ENCODE data around the gene RTKN2. TPM values are rescaled to one million over a fixed set of nuclear protein-coding genes. Genes with fewer than 3 reads are reported as not detected.

The RTKN2 gene
- total and polyA plus RNA-seq, 2 donors (not counting 1 experiment from before 2014, with no cell fraction given) = 0.07 to 0.22 TPM

DNA sequence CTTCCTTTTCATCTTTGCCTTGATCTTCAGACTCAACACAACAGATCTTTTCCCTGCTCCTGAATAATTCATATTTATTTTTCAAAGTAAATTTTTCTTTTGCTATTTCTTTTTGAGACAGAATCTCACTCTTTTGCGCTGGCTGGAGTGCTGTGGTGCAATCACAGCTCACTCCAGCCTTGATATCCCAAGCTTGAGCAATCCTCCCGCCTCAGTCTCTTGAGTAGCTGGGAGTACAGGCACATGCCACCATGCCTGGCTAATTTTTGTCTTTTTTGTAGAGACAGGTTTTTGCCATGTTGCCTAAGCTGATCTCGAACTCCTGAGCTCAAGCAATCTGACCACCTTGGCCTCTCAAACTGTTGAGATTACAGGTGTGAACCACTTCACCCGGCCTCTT lies 9.2 kb downstream of the RTKN2 start:
- ATAC-seq (ENCODE audit: low read depth) = no peak
- Histone ChIP-seq H3K79me2 (ENCODE audit: control insufficient read depth, insufficient read depth, low read length) (no peaks in the 10 kb centered on the region), H3K4me2 (replicated peaks; ENCODE audit: low read depth, low read length, poor library complexity, severe bottlenecking) (no peak overlapping the region), H3K27ac (ENCODE audit: low read length in 2 of 2) (no peak overlapping the region), H3K9me3 (ENCODE audit: control extremely low read depth in 1 of 3, control insufficient read depth in 2 of 3, insufficient read depth in 1 of 3, low read length in 2 of 3) (no peaks in the 10 kb centered on the region), H2AFZ (ENCODE audit: insufficient read depth, low read depth, low read length, poor library complexity, severe bottlenecking) (no peak overlapping the region), H3K9ac (ENCODE audit: low read length) (no peak overlapping the region), H3K27me3 (replicated peaks in 1 of 4; ENCODE audit: control extremely low read depth in 1 of 4, control insufficient read depth in 3 of 4, insufficient read depth in 4 of 4, low read length in 3 of 4) (no peaks in the 10 kb centered on the region), H3K4me1 (ENCODE audit: control insufficient read depth in 2 of 2, insufficient read depth in 2 of 2, low read length in 2 of 2) (no peaks in the 10 kb centered on the region), H3K4me3 (ENCODE audit: control extremely low read depth in 1 of 5, extremely low read depth in 1 of 5, insufficient read depth in 1 of 5, low read depth in 2 of 5, low read length in 4 of 5) (no peak overlapping the region), H4K20me1 (ENCODE audit: control insufficient read depth, insufficient read depth, low read length, poor library complexity, severe bottlenecking) (no peaks in the 10 kb centered on the region), H3K36me3 (replicated peaks in 1 of 2; ENCODE audit: control extremely low read depth in 1 of 2, control insufficient read depth in 1 of 2, extremely low read depth in 1 of 2, insufficient read depth in 2 of 2, low read length in 1 of 2) (no peaks in the 10 kb centered on the region)
- WGBS (ENCODE audit: insufficient coverage) = 63% methylated on average over 3 of the region's 4 CpGs
- CTCF ChIA-PET = no interaction called here
- no peak overlapping the region for H3K4me3 Mint-ChIP-seq
- no peaks in the 10 kb centered on the region for H3K4me1 Mint-ChIP-seq
- no peak overlapping the region for H3K27ac Mint-ChIP-seq
- H3K9me3 Mint-ChIP-seq (ENCODE audit: insufficient read depth) = no peaks in the 10 kb centered on the region
- intact Hi-C loops (cut with micrococcal nuclease) = no loop called here
- H3K27me3 Mint-ChIP-seq = no peaks in the 10 kb centered on the region
- POLR2A ChIA-PET = no interaction called here
- TF ChIP-seq EZH2 (IDR thresholded peaks at IDR 0.05; ENCODE audit: borderline replicate concordance, insufficient read depth, low read depth, low read length, poor library complexity, severe bottlenecking) = no peak
- TF ChIP-seq, protein P1, sequence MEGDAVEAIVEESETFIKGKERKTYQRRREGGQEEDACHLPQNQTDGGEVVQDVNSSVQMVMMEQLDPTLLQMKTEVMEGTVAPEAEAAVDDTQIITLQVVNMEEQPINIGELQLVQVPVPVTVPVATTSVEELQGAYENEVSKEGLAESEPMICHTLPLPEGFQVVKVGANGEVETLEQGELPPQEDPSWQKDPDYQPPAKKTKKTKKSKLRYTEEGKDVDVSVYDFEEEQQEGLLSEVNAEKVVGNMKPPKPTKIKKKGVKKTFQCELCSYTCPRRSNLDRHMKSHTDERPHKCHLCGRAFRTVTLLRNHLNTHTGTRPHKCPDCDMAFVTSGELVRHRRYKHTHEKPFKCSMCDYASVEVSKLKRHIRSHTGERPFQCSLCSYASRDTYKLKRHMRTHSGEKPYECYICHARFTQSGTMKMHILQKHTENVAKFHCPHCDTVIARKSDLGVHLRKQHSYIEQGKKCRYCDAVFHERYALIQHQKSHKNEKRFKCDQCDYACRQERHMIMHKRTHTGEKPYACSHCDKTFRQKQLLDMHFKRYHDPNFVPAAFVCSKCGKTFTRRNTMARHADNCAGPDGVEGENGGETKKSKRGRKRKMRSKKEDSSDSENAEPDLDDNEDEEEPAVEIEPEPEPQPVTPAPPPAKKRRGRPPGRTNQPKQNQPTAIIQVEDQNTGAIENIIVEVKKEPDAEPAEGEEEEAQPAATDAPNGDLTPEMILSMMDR (IDR thresholded peaks at IDR 0.05) = no peak
- DNase-seq = no peak

DNA sequence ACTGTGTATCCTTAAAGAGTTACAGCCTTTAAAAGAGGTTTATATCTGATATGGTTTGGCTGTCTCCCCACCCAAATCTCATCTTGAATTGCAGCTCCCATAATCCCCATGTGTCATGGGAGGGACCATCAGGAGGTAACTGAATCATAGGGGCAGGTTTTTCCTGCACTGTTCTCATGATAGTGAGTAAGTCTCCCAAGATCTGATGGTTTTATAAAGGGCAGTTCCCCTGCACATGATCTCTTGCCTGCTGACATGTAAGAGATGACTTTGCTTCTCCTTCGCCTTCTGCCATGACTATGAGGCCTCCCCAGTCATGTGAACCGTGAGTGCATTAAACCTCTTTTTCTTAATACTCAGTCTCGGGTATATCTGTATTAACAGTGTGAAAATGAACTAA lies 9.7 kb downstream of the RTKN2 start:
- intact Hi-C loops (cut with micrococcal nuclease) = no loop called here
- Histone ChIP-seq H3K27me3 (replicated peaks in 1 of 4; ENCODE audit: control extremely low read depth in 1 of 4, control insufficient read depth in 3 of 4, insufficient read depth in 4 of 4, low read length in 3 of 4) (no peaks in the 10 kb centered on the region), H3K36me3 (replicated peaks in 1 of 2; ENCODE audit: control extremely low read depth in 1 of 2, control insufficient read depth in 1 of 2, extremely low read depth in 1 of 2, insufficient read depth in 2 of 2, low read length in 1 of 2) (no peaks in the 10 kb centered on the region), H2AFZ (ENCODE audit: insufficient read depth, low read depth, low read length, poor library complexity, severe bottlenecking) (no peak overlapping the region), H3K79me2 (ENCODE audit: control insufficient read depth, insufficient read depth, low read length) (no peaks in the 10 kb centered on the region), H4K20me1 (ENCODE audit: control insufficient read depth, insufficient read depth, low read length, poor library complexity, severe bottlenecking) (no peaks in the 10 kb centered on the region), H3K4me3 (ENCODE audit: control extremely low read depth in 1 of 5, extremely low read depth in 1 of 5, insufficient read depth in 1 of 5, low read depth in 2 of 5, low read length in 4 of 5) (no peak overlapping the region), H3K27ac (ENCODE audit: low read length in 2 of 2) (no peak overlapping the region), H3K9me3 (ENCODE audit: control extremely low read depth in 1 of 3, control insufficient read depth in 2 of 3, insufficient read depth in 1 of 3, low read length in 2 of 3) (no peaks in the 10 kb centered on the region), H3K4me1 (ENCODE audit: control insufficient read depth in 2 of 2, insufficient read depth in 2 of 2, low read length in 2 of 2) (no peaks in the 10 kb centered on the region), H3K4me2 (replicated peaks; ENCODE audit: low read depth, low read length, poor library complexity, severe bottlenecking) (no peak overlapping the region), H3K9ac (ENCODE audit: low read length) (no peak overlapping the region)
- no peak overlapping the region for H3K27ac Mint-ChIP-seq
- CTCF ChIA-PET = no interaction called here
- WGBS (ENCODE audit: insufficient coverage) = no CpG with 5 or more reads among the region's 3 CpGs
- H3K27me3 Mint-ChIP-seq = no peaks in the 10 kb centered on the region
- TF ChIP-seq, protein P1 (IDR thresholded peaks at IDR 0.05) = no peak
- TF ChIP-seq EZH2 (IDR thresholded peaks at IDR 0.05; ENCODE audit: borderline replicate concordance, insufficient read depth, low read depth, low read length, poor library complexity, severe bottlenecking) = no peak
- H3K9me3 Mint-ChIP-seq (ENCODE audit: insufficient read depth) = peaks cover 2% of the 10 kb centered on the region
- no peaks in the 10 kb centered on the region for H3K4me1 Mint-ChIP-seq
- no peak for DNase-seq
- POLR2A ChIA-PET = no interaction called here
- no peak overlapping the region for H3K4me3 Mint-ChIP-seq
- no peak for ATAC-seq (ENCODE audit: low read depth)
